DMS53 treated with DMSO at 0.1 percent for 48 hours (cell line): ENCODE data around the gene MAPKAP1.
"Not testable (repeated sequence)": the region's sequence is repeated elsewhere in the genome, so short reads cannot be mapped to it uniquely, and the experiment has no call there.

Experiments
- DNase-seq: peaks from one replicate; lab custom pipeline; 2025; ENCODE audit not compliant: unreplicated experiment; lab: John Stamatoyannopoulos, UW

The MAPKAP1 gene

GRCh38 chr9:125609744-125610143 is 97.3 kb downstream of the MAPKAP1 start:
- DNase-seq, result no peak

- DNase-seq, result no peak
These were observed 98.4 kb downstream of the MAPKAP1 start for GRCh38 chr9:125608489-125609224.

GRCh38 chr9:125604196-125604595 is 102.8 kb downstream of the MAPKAP1 start:
- no peak for DNase-seq

GRCh38 chr9:125603478-125604021 is 103.5 kb downstream of the MAPKAP1 start:
- no peak for DNase-seq

GRCh38 chr9:125601961-125602360 is 105.0 kb downstream of the MAPKAP1 start:
- DNase-seq, result no peak

GRCh38 chr9:125600194-125600593 is 106.8 kb downstream of the MAPKAP1 start:
- no peak for DNase-seq

GRCh38 chr9:125594223-125594610 is 112.8 kb downstream of the MAPKAP1 start:
- DNase-seq, result no peak

GRCh38 chr9:125593581-125594222 is 113.3 kb downstream of the MAPKAP1 start:
- no peak for DNase-seq

- no peak for DNase-seq
These were observed 115.1 kb downstream of the MAPKAP1 start for GRCh38 chr9:125591888-125592287.

- DNase-seq, result no peak
These were observed 115.8 kb downstream of the MAPKAP1 start for GRCh38 chr9:125591245-125591644.

- DNase-seq, result no peak
These were observed 117.7 kb downstream of the MAPKAP1 start for GRCh38 chr9:125589287-125589686.

GRCh38 chr9:125587819-125588460 is 119.1 kb downstream of the MAPKAP1 start:
- DNase-seq, result no peak

- DNase-seq, result no peak
These were observed 120.9 kb downstream of the MAPKAP1 start for GRCh38 chr9:125586172-125586511.

GRCh38 chr9:125585503-125586171 is 121.4 kb downstream of the MAPKAP1 start:
- DNase-seq, result no peak

- no peak for DNase-seq
These were observed 126.2 kb downstream of the MAPKAP1 start for GRCh38 chr9:125580701-125581286.

GRCh38 chr9:125579030-125579932 is 127.7 kb downstream of the MAPKAP1 start:
- DNase-seq, result no peak

GRCh38 chr9:125574126-125574877 is 132.7 kb downstream of the MAPKAP1 start:
- DNase-seq, result no peak

GRCh38 chr9:125572461-125572860 is 134.5 kb downstream of the MAPKAP1 start:
- DNase-seq, result not testable (repeated sequence)

GRCh38 chr9:125571824-125572223 is 135.2 kb downstream of the MAPKAP1 start:
- DNase-seq, result not testable (repeated sequence)
